H1 (cell line): ENCODE results near the gene MAP2K1. TPM values are rescaled to one million over a fixed set of nuclear protein-coding genes. Genes with fewer than 3 reads are reported as not detected.

Source experiments
- CTCF ChIA-PET: fragments of 300-600 bp; sonication (Branson Sonifier 250); formaldehyde crosslinking; loops from one replicate; lab custom pipeline; 2021; ENCODE audit not compliant: partially characterized antibody; lab: Charles Lee
- POLR2A ChIA-PET: fragments of 300-600 bp; sonication (Branson Sonifier 250); formaldehyde crosslinking; loops from one replicate; lab custom pipeline; 2021; ENCODE audit warnings: inconsistent platforms; ENCODE audit not compliant: partially characterized antibody; lab: Charles Lee
- DNase-seq, 2 experiments: peaks; one replicate each; pipeline versions ENCODE4 v3.0.0 to v3.0.0-alpha.2; 2010 to 2022; ENCODE audit warnings: low spot score in 2 of 2, low read depth in 1 of 2, mixed read lengths in 1 of 2
- FAIRE-seq: peaks from 2 replicates; lab custom pipeline; 2011; peaks lifted over from hg19 to GRCh38; lab: Jason Lieb, UNC
- H2AFZ ChIP-seq: 2 replicates; pipeline ENCODE4 v1.8.1; 2012; ENCODE audit warnings: low read length, inconsistent platforms
- H2AK5ac ChIP-seq: 2 replicates; pipeline ENCODE4 v1.6.1; 2013; ENCODE audit warnings: low read depth, low read length
- H2BK120ac ChIP-seq: replicated peaks from 2 replicates; pipeline ENCODE3; 2013; ENCODE audit warnings: low read depth, low read length, inconsistent platforms
- H2BK12ac ChIP-seq: 2 replicates; pipeline ENCODE4 v1.6.1; 2013; ENCODE audit warnings: low read depth, low read length
- H2BK15ac ChIP-seq: 2 replicates; pipeline ENCODE4 v1.6.1; 2013; ENCODE audit warnings: low read length
- H2BK20ac ChIP-seq: 2 replicates; pipeline ENCODE4 v1.6.1; 2013; ENCODE audit warnings: low read length
- H2BK5ac ChIP-seq: 2 replicates; pipeline ENCODE4 v1.6.1; 2013; ENCODE audit warnings: low read depth, low read length
- H3K14ac ChIP-seq: 2 replicates; pipeline ENCODE4 v1.6.1; 2013; ENCODE audit warnings: inconsistent platforms; ENCODE audit not compliant: insufficient read length
- H3K18ac ChIP-seq: 2 replicates; pipeline ENCODE4 v1.6.1; 2013; ENCODE audit warnings: low read length; ENCODE audit errors: extremely low read depth
- H3K23ac ChIP-seq: 2 replicates; pipeline ENCODE4 v1.6.1; 2013; ENCODE audit warnings: inconsistent platforms; ENCODE audit not compliant: insufficient read length
- H3K23me2 ChIP-seq: 2 replicates; pipeline ENCODE4 v1.6.1; 2013; ENCODE audit warnings: low read depth, low read length
- H3K27ac ChIP-seq: 2 replicates; pipeline ENCODE4 v1.6.1; 2011; ENCODE audit warnings: low read depth, low read length, inconsistent platforms
- H3K27me3 ChIP-seq, 4 experiments: replicated peaks in 1 of 4; 1 replicate in 1 of 4; 2 replicates in 3 of 4; pipeline versions ENCODE4 v1.6.1 to v1.8.1; 2011 to 2013; ENCODE audit warnings: low read length in 3 of 4, mild to moderate bottlenecking in 3 of 4, inconsistent platforms in 2 of 4, mixed read lengths in 2 of 4, moderate library complexity in 1 of 4; ENCODE audit not compliant: control insufficient read depth in 3 of 4, insufficient read depth in 3 of 4; ENCODE audit errors: extremely low read depth in 1 of 4
- H3K36me3 ChIP-seq, 4 experiments: 2 replicates each; pipeline versions ENCODE4 v1.6.1 to v1.8.1; 2011 to 2013; ENCODE audit warnings: mild to moderate bottlenecking in 4 of 4, low read length in 3 of 4, moderate library complexity in 2 of 4, control low read depth in 1 of 4, inconsistent platforms in 1 of 4; ENCODE audit not compliant: insufficient read depth in 4 of 4, control insufficient read depth in 2 of 4
- H3K4ac ChIP-seq: replicated peaks from 2 replicates; pipeline ENCODE3; 2013; ENCODE audit warnings: low read length, low read depth, mixed read lengths, inconsistent platforms; ENCODE audit not compliant: insufficient read length
- H3K4me1 ChIP-seq, 4 experiments: replicated peaks in 1 of 4; 1 replicate in 1 of 4; 2 replicates in 3 of 4; pipeline versions ENCODE4 v1.6.1 to v1.8.1; 2011 to 2013; ENCODE audit warnings: low read length in 3 of 4, inconsistent platforms in 2 of 4, mixed read lengths in 1 of 4; ENCODE audit not compliant: insufficient read depth in 4 of 4, control insufficient read depth in 3 of 4
- H3K4me2 ChIP-seq, 2 experiments: 2 replicates each; pipeline versions ENCODE4 v1.6.1 to v1.8.1; 2011 to 2013; ENCODE audit warnings: low read depth in 2 of 2, low read length in 2 of 2, control low read depth in 1 of 2, inconsistent platforms in 1 of 2, mild to moderate bottlenecking in 1 of 2; ENCODE audit not compliant: insufficient read depth in 1 of 2
- H3K4me3 ChIP-seq, 4 experiments: fragments of 200-600, 300-600 bp in 1 of 4; sonication (generic), shearing (Covaris generic), sonication (Bioruptor Twin) in 1 of 4; 2 replicates each; pipeline versions ENCODE4 v1.5.1 to v1.8.1; 2011 to 2016; ENCODE audit warnings: low read length in 4 of 4, low read depth in 3 of 4, control low read depth in 2 of 4, inconsistent platforms in 2 of 4, mild to moderate bottlenecking in 2 of 4, mixed read lengths in 1 of 4, moderate library complexity in 1 of 4; ENCODE audit not compliant: insufficient read depth in 2 of 4; ENCODE audit errors: extremely low read depth in 1 of 4
- H3K56ac ChIP-seq: replicated peaks from 2 replicates; pipeline ENCODE3; 2013; ENCODE audit warnings: low read depth, mild to moderate bottlenecking, mixed read lengths, low read length, inconsistent platforms; ENCODE audit not compliant: insufficient read length
- H3K79me1 ChIP-seq: 2 replicates; pipeline ENCODE4 v1.6.1; 2013; ENCODE audit warnings: low read depth, low read length, control low read depth
- H3K79me2 ChIP-seq, 2 experiments: 2 replicates each; pipeline versions ENCODE4 v1.6.1 to v1.8.1; 2012 to 2013; ENCODE audit warnings: low read length in 2 of 2, mild to moderate bottlenecking in 2 of 2, inconsistent platforms in 1 of 2; ENCODE audit not compliant: insufficient read depth in 2 of 2, control insufficient read depth in 1 of 2
- H3K9ac ChIP-seq, 4 experiments: replicated peaks in 1 of 4; 1 replicate in 1 of 4; 2 replicates in 3 of 4; pipeline versions ENCODE4 v1.6.1 to v1.8.1; 2011 to 2013; ENCODE audit warnings: low read depth in 3 of 4, low read length in 3 of 4, control low read depth in 2 of 4, mild to moderate bottlenecking in 2 of 4, moderate library complexity in 2 of 4, inconsistent platforms in 1 of 4; ENCODE audit errors: extremely low read depth in 1 of 4
- H3K9me3 ChIP-seq, 2 experiments: 2 replicates each; pipeline versions ENCODE4 v1.6.1 to v1.8.1; 2012 to 2013; ENCODE audit warnings: mild to moderate bottlenecking in 2 of 2, moderate library complexity in 2 of 2, control low read depth in 1 of 2, inconsistent platforms in 1 of 2, low read depth in 1 of 2, low read length in 1 of 2, mixed read lengths in 1 of 2; ENCODE audit not compliant: insufficient read depth in 2 of 2
- H4K20me1 ChIP-seq, 2 experiments: replicated peaks in 1 of 2; 2 replicates each; pipeline versions ENCODE3 to v1.8.1; 2011 to 2013; ENCODE audit warnings: inconsistent platforms in 2 of 2, low read length in 2 of 2, mild to moderate bottlenecking in 1 of 2; ENCODE audit not compliant: insufficient read depth in 2 of 2, control insufficient read depth in 1 of 2
- H4K5ac ChIP-seq: 2 replicates; pipeline ENCODE4 v1.6.1; 2013; ENCODE audit warnings: low read length, low read depth, mixed read lengths, inconsistent platforms; ENCODE audit not compliant: insufficient read length
- H4K8ac ChIP-seq: 2 replicates; pipeline ENCODE4 v1.8.0; 2013; ENCODE audit warnings: mild to moderate bottlenecking, moderate library complexity, low read length, inconsistent platforms; ENCODE audit not compliant: insufficient read depth; ENCODE audit errors: extremely low read depth
- H4K91ac ChIP-seq: replicated peaks from 2 replicates; pipeline ENCODE3; 2013; ENCODE audit warnings: low read length, mixed read lengths, inconsistent platforms; ENCODE audit not compliant: insufficient read length
- ASH2L ChIP-seq: fragments of 200-600, 300-600 bp; sonication (generic); IDR thresholded peaks from one replicate; pipeline ENCODE4 v1.7.1; 2017; ENCODE audit warnings: low read length
- BCL11A ChIP-seq, 2 experiments: IDR thresholded peaks; one replicate each; pipeline ENCODE4 v1.6.1; 2011; ENCODE audit warnings: low read depth in 2 of 2, low read length in 2 of 2, mild to moderate bottlenecking in 2 of 2
- BRCA1 ChIP-seq: IDR thresholded peaks from 2 replicates; pipeline ENCODE4 v1.6.1; 2012; ENCODE audit warnings: low read depth, low read length, improper control_type of control experiment
- CHD1 ChIP-seq: IDR thresholded peaks from 2 replicates; pipeline ENCODE4 v1.6.1; 2012; ENCODE audit warnings: low read depth, low read length, improper control_type of control experiment
- CTBP2 ChIP-seq: IDR thresholded peaks from 2 replicates; pipeline ENCODE4 v1.7.0; 2011; ENCODE audit warnings: borderline replicate concordance, mild to moderate bottlenecking, moderate library complexity, mixed read lengths, low read length; ENCODE audit not compliant: insufficient read depth, insufficient read length
- FOSL1 ChIP-seq: IDR thresholded peaks from 2 replicates; pipeline ENCODE4 v1.6.1; 2011; ENCODE audit warnings: mild to moderate bottlenecking, low read depth, low read length, moderate library complexity; ENCODE audit not compliant: insufficient read depth
- HDAC6 ChIP-seq: IDR thresholded peaks from one replicate; pipeline ENCODE4 v1.7.1; 2012; ENCODE audit warnings: low read depth, mild to moderate bottlenecking, inconsistent platforms, low read length, moderate library complexity
- KDM1A ChIP-seq: fragments of 200-600, 300-600 bp; sonication (generic); IDR thresholded peaks from 2 replicates; pipeline ENCODE4 v1.7.1; 2016; ENCODE audit warnings: mild to moderate bottlenecking, low read length, borderline replicate concordance
- POLR2AphosphoS5 ChIP-seq: IDR thresholded peaks from 2 replicates; pipeline ENCODE4 v1.6.1; 2011; ENCODE audit warnings: low read depth, low read length
- RAD21 ChIP-seq, 2 experiments: IDR thresholded peaks in 1 of 2; conservative IDR thresholded peaks in 1 of 2; 2 replicates each; pipeline ENCODE4 v1.6.1; 2011; ENCODE audit warnings: low read depth in 2 of 2, low read length in 2 of 2, improper control_type of control experiment in 1 of 2, inconsistent platforms in 1 of 2, mild to moderate bottlenecking in 1 of 2, moderate library complexity in 1 of 2
- RFX5 ChIP-seq: IDR thresholded peaks from 2 replicates; pipeline ENCODE4 v1.6.1; 2011; ENCODE audit warnings: low read depth, low read length, improper control_type of control experiment, borderline replicate concordance
- SIX5 ChIP-seq: IDR thresholded peaks from 2 replicates; pipeline ENCODE4 v1.6.1; 2011; ENCODE audit warnings: mild to moderate bottlenecking, low read depth, low read length
- WGBS, 2 experiments: shearing (Covaris generic) in 1 of 2; methylation state at CpG; one replicate each; pipeline versions ENCODE4 v1.1.6 to v1.1.7; 2013 to 2015; ENCODE audit warnings: low lambda C conversion rate in 2 of 2, mixed read lengths in 2 of 2, inconsistent platforms in 1 of 2, low coverage in 1 of 2, missing lambda C conversion rate in 1 of 2; ENCODE audit not compliant: insufficient replicate concordance in 2 of 2, insufficient coverage in 1 of 2, insufficient read length in 1 of 2; ENCODE audit errors: extremely low coverage in 1 of 2, missing lambda C conversion rate in 1 of 2; 5-methylcytosine and 5-hydroxymethylcytosine counted together
- polyA plus RNA-seq, 7 experiments: library from polyadenylated mRNA; depleted of rRNA in 3 of 7; stranded (reverse) in 5 of 7; unstranded in 2 of 7; fragments of >200 nt in 5 of 7; fragments of 200-250 nt in 2 of 7; gene quantifications; 1 replicate in 5 of 7; 2 replicates in 1 of 7; 4 replicates in 1 of 7; pipeline versions ENCODE4 v1.2.1 to v1.2.3, GENCODE V29; 2011 to 2013; ENCODE audit warnings: missing spikeins in 2 of 7, mixed read lengths in 2 of 7
- total RNA-seq: library from RNA; stranded (reverse); fragmentation: NEBNext Ultra II Directional; extraction: Animal tissue kit (Norgen Biotek cat#: 25700); gene quantifications from 2 replicates; pipeline ENCODE4 v1.2.1, GENCODE V29; 2021
- TF ChIP-seq, protein P1 (sequence below): IDR thresholded peaks from 2 replicates; pipeline ENCODE4 v1.6.1; 2012; ENCODE audit warnings: inconsistent platforms

MAP2K1 gene
- total and polyA plus RNA-seq, 2 of the 8 experiments (the other 6 are each of a cell fraction or from before 2014, with no cell fraction given): 54.7 to 78.2 TPM

DNA sequence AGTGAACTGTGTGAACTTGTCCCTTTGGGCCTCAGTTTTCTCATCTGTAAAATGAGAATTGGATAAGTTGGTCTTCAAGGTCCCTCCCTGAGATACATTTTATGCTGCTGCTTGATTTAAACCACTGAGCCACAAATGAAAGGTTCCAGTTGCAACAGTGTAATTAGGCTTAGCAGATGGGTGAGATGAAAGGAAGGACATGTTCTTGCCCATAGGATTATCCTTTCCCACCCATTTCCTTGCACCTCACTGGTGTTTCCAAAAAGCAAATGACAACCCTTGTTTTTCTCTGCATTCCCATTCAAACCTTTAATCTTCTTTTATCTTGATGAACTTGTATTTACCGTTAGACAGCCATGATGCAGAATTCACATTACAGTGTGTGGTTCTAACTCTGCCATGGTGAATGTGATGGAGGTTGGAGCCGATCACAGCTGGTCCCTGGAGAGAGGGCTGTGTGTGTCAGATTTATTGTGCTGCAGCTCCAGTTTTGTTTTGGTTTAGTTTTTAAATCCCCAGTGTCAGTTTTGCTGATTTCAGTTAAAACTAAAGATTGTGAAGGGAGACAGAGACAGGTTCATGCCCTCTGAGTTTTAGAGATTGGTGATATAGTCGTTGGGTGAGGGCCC lies 44.0 kb downstream of the MAP2K1 start:
- Histone ChIP-seq H3K4me1 (peaks cover 0 to 14% (median 0%) of the 10 kb centered on the region in 4 experiments; a peak in 3 of 7 replicates), H2BK20ac (no peak overlapping the region), H4K91ac (no peak overlapping the region), H3K79me2 (peaks cover 3 to 81% of the 10 kb centered on the region in 2 experiments; a peak in 3 of 4 replicates), H4K20me1 (peaks cover 10 to 20% of the 10 kb centered on the region in 2 experiments), H3K27ac (no peak overlapping the region), H3K18ac (no peak overlapping the region), H2BK5ac (no peak overlapping the region), H2BK12ac (no peak overlapping the region), H2AK5ac (no peak overlapping the region), H2AFZ (no peak overlapping the region), H2BK15ac (no peak overlapping the region), H3K4ac (no peak overlapping the region), H3K79me1 (peaks cover 11% of the 10 kb centered on the region), H3K23me2 (no peaks in the 10 kb centered on the region; the same call in 1 of the 2 replicates), H3K56ac (no peak overlapping the region), H3K4me3 (no peak overlapping the region), H4K5ac (no peak overlapping the region), H3K36me3 (peaks cover 2 to 7% (median 3%) of the 10 kb centered on the region in 4 experiments; a peak in 4 of 8 replicates), H3K9me3 (no peaks in the 10 kb centered on the region), H2BK120ac (no peak overlapping the region), H3K4me2 (no peak overlapping the region), H3K23ac (no peak overlapping the region), H3K14ac (no peak overlapping the region), H4K8ac (no peak overlapping the region), H3K27me3 (no peaks in the 10 kb centered on the region), H3K9ac (no peak overlapping the region)
- FAIRE-seq: no peak
- ChIA-PET CTCF (interaction anchor here (1.6 kb wide), 1 partner anchor 73 kb away, joined by 3 read pairs; no protein-coding TSS in a partner anchor), POLR2A (no interaction called here)
- WGBS, 2 experiments: 96% methylated on average over 3 of the region's 3 CpGs; no CpG with 5 or more reads in 1 of the 2 experiments
- DNase-seq: no peak
- no peak for TF ChIP-seq RFX5
- TF ChIP-seq SIX5: no peak
- no peak for TF ChIP-seq FOSL1
- no peak for TF ChIP-seq HDAC6
- TF ChIP-seq BCL11A (IDR thresholded peaks at IDR 0.05; ENCODE audit: low read depth in 2 of 2, low read length in 2 of 2): no peak
- TF ChIP-seq KDM1A: no peak
- TF ChIP-seq POLR2AphosphoS5: no peak
- TF ChIP-seq CHD1: no peak
- no peak for TF ChIP-seq BRCA1
- no peak for TF ChIP-seq ASH2L
- TF ChIP-seq RAD21 (IDR thresholded peaks at IDR 0.05 in 1 of 2, conservative IDR thresholded peaks at IDR 0.05 in 1 of 2; ENCODE audit: low read depth in 2 of 2, low read length in 2 of 2): no peak
- TF ChIP-seq CTBP2: no peak
- TF ChIP-seq, protein P1, sequence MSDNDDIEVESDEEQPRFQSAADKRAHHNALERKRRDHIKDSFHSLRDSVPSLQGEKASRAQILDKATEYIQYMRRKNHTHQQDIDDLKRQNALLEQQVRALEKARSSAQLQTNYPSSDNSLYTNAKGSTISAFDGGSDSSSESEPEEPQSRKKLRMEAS: no peak
